BLaER1 treated with 17β-estradiol and CSF1 and Interleukin-3, amounts not matched to agents 10 nM and 100 nM (cell line): Measurements from ENCODE around the gene RPL31.

Experiments used
- H3K27ac ChIP-seq, 11 experiments: shearing (Covaris generic); formaldehyde crosslinking; 2 replicates each; pipeline ENCODE4 v1.8.1; 2022
- H3K27me3 ChIP-seq, 11 experiments: shearing (Covaris generic); formaldehyde crosslinking; 2 replicates each; pipeline ENCODE4 v1.8.1; 2022
- H3K36me3 ChIP-seq, 11 experiments: shearing (Covaris generic); formaldehyde crosslinking; 2 replicates each; pipeline ENCODE4 v1.8.1; 2022
- H3K4me1 ChIP-seq, 10 experiments: shearing (Covaris generic); formaldehyde crosslinking; 2 replicates each; pipeline ENCODE4 v1.8.1; 2022
- H3K4me2 ChIP-seq, 11 experiments: shearing (Covaris generic); formaldehyde crosslinking; 2 replicates each; pipeline ENCODE4 v1.8.1; 2022
- H3K4me3 ChIP-seq, 10 experiments: shearing (Covaris generic); formaldehyde crosslinking; 2 replicates each; pipeline ENCODE4 v1.8.1; 2022
- H3K9ac ChIP-seq, 11 experiments: shearing (Covaris generic); formaldehyde crosslinking; 2 replicates each; pipeline ENCODE4 v1.8.1; 2022
- H3K9me3 ChIP-seq, 11 experiments: shearing (Covaris generic); formaldehyde crosslinking; replicated peaks in 1 of 11; 2 replicates each; pipeline ENCODE4 v1.8.1; 2022
- H4K20me1 ChIP-seq, 11 experiments: shearing (Covaris generic); formaldehyde crosslinking; 2 replicates each; pipeline ENCODE4 v1.8.1; 2022
- Cebpa-rat ChIP-seq, 11 experiments: shearing (Covaris generic); IDR thresholded peaks; 2 replicates each; pipeline ENCODE4 v1.8.1; 2022

RPL31 gene

GRCh38 chr2:100988630-100989417 lies 13.3 kb upstream of the RPL31 start:
- no peaks in the 10 kb centered on the region for H3K9me3 ChIP-seq
- H3K4me3 ChIP-seq = no peak overlapping the region
- H3K9ac ChIP-seq = no peak overlapping the region
- TF ChIP-seq Cebpa-rat (IDR thresholded peaks at IDR 0.05) = no peak
- no peak overlapping the region for H3K27ac ChIP-seq
- H3K4me1 ChIP-seq = no peaks in the 10 kb centered on the region
- no peaks in the 10 kb centered on the region for H3K36me3 ChIP-seq
- no peaks in the 10 kb centered on the region for H3K27me3 ChIP-seq
- H3K4me2 ChIP-seq = no peak overlapping the region
- H4K20me1 ChIP-seq = no peaks in the 10 kb centered on the region

GRCh38 chr2:100989666-100990065 lies 12.4 kb upstream of the RPL31 start:
- no peaks in the 10 kb centered on the region for H3K4me1 ChIP-seq
- H3K9ac ChIP-seq = no peak overlapping the region
- H3K36me3 ChIP-seq = no peaks in the 10 kb centered on the region
- H3K4me2 ChIP-seq = no peak overlapping the region
- H3K4me3 ChIP-seq = no peak overlapping the region
- H4K20me1 ChIP-seq = no peaks in the 10 kb centered on the region
- no peak for TF ChIP-seq Cebpa-rat (IDR thresholded peaks at IDR 0.05)
- no peaks in the 10 kb centered on the region for H3K27me3 ChIP-seq
- H3K9me3 ChIP-seq = no peaks in the 10 kb centered on the region
- no peak overlapping the region for H3K27ac ChIP-seq

DNA sequence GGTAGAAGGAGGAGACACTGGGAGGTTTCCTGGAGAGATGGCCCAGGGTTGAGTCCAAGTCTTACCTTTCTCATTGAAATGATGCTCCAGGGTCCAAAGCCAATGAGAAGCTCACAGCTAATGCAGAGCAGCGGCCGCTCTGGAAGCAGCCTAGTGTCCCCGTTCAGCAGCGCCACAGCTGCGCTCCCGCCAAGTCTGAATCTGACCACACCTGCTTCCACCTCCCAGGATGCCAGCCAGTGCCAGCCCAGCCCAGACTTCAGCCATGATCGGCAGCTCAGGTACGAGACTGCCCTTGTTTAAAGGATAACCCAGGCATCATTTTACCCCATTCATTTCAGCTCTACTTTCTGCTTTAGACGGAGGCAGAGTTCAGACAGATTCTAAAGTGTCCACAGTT lies 11.9 kb upstream of the RPL31 start:
- no peak overlapping the region for H3K9ac ChIP-seq
- H3K9me3 ChIP-seq = no peaks in the 10 kb centered on the region

GRCh38 chr2:100990650-100991403 lies 11.3 kb upstream of the RPL31 start:
- Histone ChIP-seq H3K27me3 (no peaks in the 10 kb centered on the region), H3K9ac (no peak overlapping the region)

More for the DNA sequence above, 11.9 kb upstream of the RPL31 start:
- Histone ChIP-seq H3K36me3 (no peaks in the 10 kb centered on the region), H4K20me1 (no peaks in the 10 kb centered on the region), H3K4me1 (no peaks in the 10 kb centered on the region), H3K27me3 (no peaks in the 10 kb centered on the region), H3K4me2 (no peak overlapping the region), H3K4me3 (no peak overlapping the region), H3K27ac (no peak overlapping the region)
- no peak for TF ChIP-seq Cebpa-rat (IDR thresholded peaks at IDR 0.05)

DNA sequence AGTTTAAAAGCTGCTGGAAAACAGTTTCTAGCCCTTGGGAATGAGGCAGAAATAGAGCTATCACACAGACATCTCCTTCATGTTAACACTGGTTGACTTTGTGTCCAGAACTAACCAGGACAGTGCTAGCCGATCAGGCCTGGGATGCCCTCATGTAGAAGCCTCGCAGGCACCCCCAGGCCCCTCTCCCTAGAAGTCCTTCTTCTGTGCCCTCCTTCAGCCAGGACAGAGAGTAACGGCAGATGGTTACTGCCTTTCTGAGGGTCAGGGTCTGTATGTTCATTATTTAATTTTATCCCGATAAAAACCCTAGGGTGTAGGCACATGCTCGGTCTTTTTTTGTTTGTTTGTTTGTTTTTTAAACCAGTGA lies 10.7 kb upstream of the RPL31 start:
- no peak overlapping the region for H3K4me2 ChIP-seq
- no peak for TF ChIP-seq Cebpa-rat (IDR thresholded peaks at IDR 0.05)
- H3K9me3 ChIP-seq = no peaks in the 10 kb centered on the region
- H3K4me1 ChIP-seq = no peaks in the 10 kb centered on the region
- no peak overlapping the region for H3K27ac ChIP-seq
- H3K27me3 ChIP-seq = no peaks in the 10 kb centered on the region
- no peaks in the 10 kb centered on the region for H3K36me3 ChIP-seq
- H4K20me1 ChIP-seq = no peaks in the 10 kb centered on the region
- no peak overlapping the region for H3K9ac ChIP-seq
- H3K4me3 ChIP-seq = no peak overlapping the region

More at GRCh38 chr2:100990650-100991403, 11.3 kb upstream of the RPL31 start:
- H4K20me1 ChIP-seq = no peaks in the 10 kb centered on the region
- TF ChIP-seq Cebpa-rat (IDR thresholded peaks at IDR 0.05) = no peak
- H3K4me3 ChIP-seq = no peak overlapping the region
- no peak overlapping the region for H3K4me2 ChIP-seq
- no peaks in the 10 kb centered on the region for H3K4me1 ChIP-seq
- H3K9me3 ChIP-seq = no peaks in the 10 kb centered on the region
- no peak overlapping the region for H3K27ac ChIP-seq
- no peaks in the 10 kb centered on the region for H3K36me3 ChIP-seq

GRCh38 chr2:100992262-100992661 lies 9.8 kb upstream of the RPL31 start:
- Histone ChIP-seq H3K27ac (no peak overlapping the region), H3K4me1 (no peaks in the 10 kb centered on the region), H3K36me3 (no peaks in the 10 kb centered on the region), H3K4me3 (no peak overlapping the region), H3K9ac (no peak overlapping the region), H4K20me1 (no peaks in the 10 kb centered on the region), H3K27me3 (no peaks in the 10 kb centered on the region), H3K9me3 (no peaks in the 10 kb centered on the region), H3K4me2 (no peak overlapping the region)
- no peak for TF ChIP-seq Cebpa-rat (IDR thresholded peaks at IDR 0.05)

DNA sequence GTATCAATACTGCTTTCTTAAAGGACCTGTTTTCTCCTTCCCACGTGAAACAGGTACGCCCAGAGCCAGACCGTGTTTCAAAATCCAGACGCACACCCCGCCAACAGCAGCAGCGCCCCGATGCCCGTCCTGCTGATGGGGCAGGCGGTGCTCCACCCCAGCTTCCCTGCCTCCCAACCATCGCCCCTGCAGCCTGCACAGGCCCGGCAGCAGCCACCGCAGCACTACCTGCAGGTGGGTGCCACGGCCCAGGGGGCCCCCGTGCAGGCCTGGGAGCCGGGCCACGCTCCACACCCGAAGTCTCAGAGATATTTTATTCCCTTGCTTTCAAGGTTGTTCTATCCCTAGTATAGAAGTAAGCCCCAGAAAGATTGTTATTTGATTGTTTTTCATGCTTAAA lies 8.8 kb upstream of the RPL31 start:
- no peak overlapping the region for H3K4me3 ChIP-seq
- no peaks in the 10 kb centered on the region for H3K9me3 ChIP-seq
- no peak overlapping the region for H3K9ac ChIP-seq
- no peak overlapping the region for H3K27ac ChIP-seq
- no peak for TF ChIP-seq Cebpa-rat (IDR thresholded peaks at IDR 0.05)
- H3K4me1 ChIP-seq = no peaks in the 10 kb centered on the region
- H3K4me2 ChIP-seq = no peak overlapping the region
- H3K27me3 ChIP-seq = no peaks in the 10 kb centered on the region
- H3K36me3 ChIP-seq = no peaks in the 10 kb centered on the region
- H4K20me1 ChIP-seq = no peaks in the 10 kb centered on the region

DNA sequence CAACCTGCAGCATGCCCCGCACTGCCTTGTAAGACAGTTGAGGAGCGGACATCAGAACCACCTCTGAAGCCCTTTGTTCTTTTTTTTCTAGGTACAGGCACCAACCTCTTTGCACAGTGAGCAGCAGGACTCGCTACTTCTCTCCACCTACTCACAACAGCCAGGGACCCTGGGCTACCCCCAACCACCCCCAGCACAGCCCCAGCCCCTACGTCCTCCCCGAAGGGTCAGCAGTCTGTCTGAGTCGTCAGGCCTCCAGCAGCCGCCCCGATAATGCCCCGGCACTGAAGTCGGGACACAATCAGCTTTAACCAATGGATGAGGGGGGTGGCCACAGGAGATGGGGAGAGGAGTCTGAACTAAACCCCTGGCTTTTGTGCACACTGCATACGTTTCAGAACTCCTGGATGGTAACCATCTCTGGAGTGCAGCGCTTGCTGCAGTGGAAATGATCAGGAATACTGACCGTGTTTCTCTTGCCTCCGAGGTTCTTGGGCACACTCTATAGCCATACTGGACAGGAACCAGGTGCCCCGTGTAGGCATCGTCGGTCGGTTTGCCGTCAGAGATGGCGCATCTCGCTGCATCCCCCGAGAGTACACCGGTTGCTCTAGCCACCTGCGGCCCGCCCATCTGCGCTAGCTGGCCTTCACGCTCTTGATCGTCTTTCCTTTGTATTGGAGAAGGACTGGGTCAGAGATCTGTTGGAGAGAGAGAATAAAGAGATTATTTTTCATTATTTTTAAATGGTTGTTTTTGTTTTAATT lies 6.6 kb upstream of the RPL31 start:
- Histone ChIP-seq H3K27ac (no peak overlapping the region), H3K36me3 (no peaks in the 10 kb centered on the region), H3K4me2 (no peak overlapping the region), H3K9me3 (no peaks in the 10 kb centered on the region), H3K4me1 (no peaks in the 10 kb centered on the region), H4K20me1 (no peaks in the 10 kb centered on the region), H3K9ac (no peak overlapping the region), H3K27me3 (no peaks in the 10 kb centered on the region), H3K4me3 (no peak overlapping the region)
- TF ChIP-seq Cebpa-rat (IDR thresholded peaks at IDR 0.05) = no peak

DNA sequence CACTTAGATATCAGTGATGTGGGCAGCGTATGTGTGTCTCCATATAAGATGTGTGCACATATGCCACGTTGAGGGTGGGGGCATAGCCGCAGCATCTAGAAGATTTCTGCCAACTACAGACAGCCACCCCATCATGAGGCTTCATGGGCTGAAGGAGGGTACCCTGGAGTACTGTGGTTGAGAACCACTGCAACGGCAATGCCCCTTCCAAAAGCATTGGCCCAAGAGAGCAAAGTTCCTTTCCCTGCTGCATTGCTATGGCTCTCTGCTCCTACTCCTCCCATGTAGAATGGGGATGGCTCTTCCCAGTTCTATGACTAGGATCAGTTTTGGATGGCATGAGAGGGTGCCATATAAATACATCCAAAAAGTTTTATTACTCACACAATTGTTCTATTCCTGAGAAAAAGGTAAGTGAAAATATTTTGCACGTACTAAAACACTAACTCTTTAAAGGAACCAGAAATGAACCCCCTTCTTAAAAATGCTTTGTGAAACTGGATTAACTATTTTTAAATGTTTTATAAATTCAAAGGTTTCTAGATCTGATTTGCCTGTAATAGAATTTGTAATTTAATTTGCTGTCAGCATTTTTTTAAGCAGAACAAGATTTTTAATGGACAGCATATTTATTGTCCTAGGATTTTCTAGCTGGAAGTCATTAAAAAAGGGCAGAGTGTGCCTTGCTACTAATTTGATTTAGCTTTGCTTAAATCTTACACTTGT lies 4.4 kb upstream of the RPL31 start:
- no peak overlapping the region for H3K4me3 ChIP-seq
- no peaks in the 10 kb centered on the region for H3K27me3 ChIP-seq
- H3K9ac ChIP-seq = no peak overlapping the region
- H3K27ac ChIP-seq = no peak overlapping the region
- TF ChIP-seq Cebpa-rat (IDR thresholded peaks at IDR 0.05) = no peak
- peaks cover 0 to 5% (median 4%) of the 10 kb centered on the region in 10 experiments; a peak in 14 of 20 replicates for H3K4me1 ChIP-seq
- peaks cover 0 to 2% (median 0%) of the 10 kb centered on the region in 11 experiments; a peak in 7 of 22 replicates for H4K20me1 ChIP-seq
- peaks cover 0 to 7% (median 4%) of the 10 kb centered on the region in 11 experiments; a peak in 10 of 22 replicates for H3K9me3 ChIP-seq
- H3K36me3 ChIP-seq = peaks cover 0 to 1% (median under 1%) of the 10 kb centered on the region in 11 experiments; a peak in 7 of 22 replicates
- no peak overlapping the region for H3K4me2 ChIP-seq
